OCI-M2 (cell line): ENCODE measurements around the gene ABHD1.

Experiments used
- DNase-seq: peaks from one replicate; lab custom pipeline; 2025; ENCODE audit not compliant: unreplicated experiment; lab: John Stamatoyannopoulos, UW

ABHD1 gene

DNA sequence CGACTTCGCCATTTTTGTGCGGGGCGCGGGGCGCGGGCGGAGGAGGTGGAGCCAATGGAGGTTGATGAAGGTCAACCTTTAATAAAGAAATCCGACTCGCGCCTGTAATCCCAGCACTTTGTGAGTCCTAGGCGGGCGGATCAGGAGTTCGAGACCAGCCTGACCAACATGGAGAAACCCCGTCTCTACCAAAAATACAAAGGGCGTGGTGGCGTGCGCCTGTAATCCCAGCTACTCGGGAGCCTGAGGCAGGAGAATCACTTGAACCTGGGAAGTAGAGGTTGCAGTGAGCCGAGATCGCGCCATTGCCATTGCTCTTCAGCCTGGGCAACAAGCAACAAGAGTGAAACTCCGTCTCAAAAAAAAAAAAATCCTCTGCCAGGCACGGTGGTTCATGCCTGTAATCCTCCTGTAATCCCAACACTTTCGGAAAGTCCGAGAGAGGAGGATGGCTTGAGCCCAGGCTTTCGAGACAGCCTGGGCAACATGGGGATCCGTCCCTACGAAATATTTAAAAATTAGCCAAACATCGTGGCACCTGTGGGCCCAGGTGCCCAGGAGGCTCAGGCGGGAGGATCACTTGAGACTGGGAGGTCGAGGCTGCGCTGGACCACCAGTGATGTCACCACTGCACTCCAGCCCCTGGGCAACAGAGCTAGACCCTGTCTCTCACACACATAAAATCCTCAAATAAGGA is 11.3 kb downstream of the ABHD1 start:
- no peak for DNase-seq

GRCh38 chr2:27135478-27135955 is 11.9 kb downstream of the ABHD1 start:
- no peak for DNase-seq

- DNase-seq, result no peak
Observed at GRCh38 chr2:27136751-27137150, 13.1 kb downstream of the ABHD1 start.

DNA sequence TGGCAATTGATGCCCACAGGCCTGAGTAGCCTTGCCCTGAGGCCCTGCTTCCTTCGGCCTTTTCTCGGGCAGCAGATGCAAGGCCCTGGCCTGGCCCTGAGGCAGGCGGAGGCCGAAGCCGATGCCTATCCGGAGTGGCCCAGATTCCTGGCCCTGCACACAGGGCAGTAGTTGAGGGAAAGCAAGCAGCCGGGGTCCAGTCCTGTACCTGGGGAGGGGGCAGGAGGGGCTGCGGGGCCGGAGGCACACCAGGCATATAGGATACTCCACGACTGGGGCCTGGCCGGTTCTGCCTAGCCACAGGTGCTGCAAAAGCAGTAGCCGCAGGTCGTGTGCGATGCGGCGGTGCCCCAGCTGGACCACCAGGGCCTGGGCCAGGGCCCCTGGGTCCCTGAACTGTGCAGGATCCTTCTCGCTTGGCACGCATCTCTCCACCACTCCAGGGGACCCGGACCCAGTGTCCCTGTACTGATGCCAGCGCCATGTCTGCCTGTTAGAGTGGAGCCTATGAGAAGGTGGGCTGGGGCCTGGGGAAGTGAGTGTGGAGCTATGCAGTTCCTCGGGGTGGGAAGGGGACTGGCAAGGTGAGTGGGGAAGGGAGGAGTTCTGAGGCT is 13.8 kb downstream of the ABHD1 start:
- no peak for DNase-seq

DNA sequence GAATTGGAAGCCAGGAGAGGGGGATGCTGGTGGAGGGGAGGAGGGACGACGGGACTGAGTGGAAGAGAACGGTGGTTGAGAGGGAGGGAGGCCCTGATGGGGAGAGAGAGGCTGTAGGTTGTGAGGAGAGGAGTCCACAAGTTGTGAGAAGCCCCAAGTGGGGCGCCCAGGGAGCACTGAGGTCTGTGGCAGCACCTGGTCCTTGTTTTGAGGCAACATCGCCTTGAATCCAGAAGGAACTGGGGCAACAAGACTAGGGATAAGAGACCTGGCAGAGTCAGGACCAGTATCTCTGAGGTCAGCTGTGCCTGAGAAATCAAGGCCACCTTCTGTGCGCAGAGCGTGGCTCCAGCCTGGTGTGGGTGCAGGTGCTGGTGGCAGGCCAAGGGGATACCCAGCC is 14.5 kb downstream of the ABHD1 start:
- no peak for DNase-seq

GRCh38 chr2:27139310-27139709 is 15.7 kb downstream of the ABHD1 start, which contains the start of gene PRR30:
TSS of gene PRR30 (minus strand) at chr2:27139410. CDS start at chr2:27138329, 1,081 bp downstream.
- DNase-seq, result no peak

DNA sequence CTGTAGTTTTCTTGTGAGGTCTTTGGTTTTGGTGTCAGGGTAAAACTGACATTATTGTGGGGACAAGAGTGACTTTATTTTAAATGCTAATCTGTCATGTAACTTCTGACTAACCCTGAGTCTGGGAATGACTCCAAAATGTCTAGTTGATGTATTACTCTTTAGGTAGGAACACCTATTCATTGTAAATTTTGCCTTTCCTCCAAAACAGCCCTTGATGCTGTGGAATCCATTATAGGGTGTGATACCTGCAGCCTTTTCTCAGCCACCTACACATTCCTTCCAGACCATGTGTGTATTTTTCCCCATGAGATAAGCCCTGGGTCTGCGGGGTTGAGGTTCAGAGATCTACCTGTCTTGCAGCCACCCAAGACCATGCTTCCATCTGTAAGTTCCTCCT is 19.7 kb downstream of the ABHD1 start:
- DNase-seq, result no peak

GRCh38 chr2:27145682-27146081 is 22.1 kb downstream of the ABHD1 start:
- DNase-seq, result no peak

DNA sequence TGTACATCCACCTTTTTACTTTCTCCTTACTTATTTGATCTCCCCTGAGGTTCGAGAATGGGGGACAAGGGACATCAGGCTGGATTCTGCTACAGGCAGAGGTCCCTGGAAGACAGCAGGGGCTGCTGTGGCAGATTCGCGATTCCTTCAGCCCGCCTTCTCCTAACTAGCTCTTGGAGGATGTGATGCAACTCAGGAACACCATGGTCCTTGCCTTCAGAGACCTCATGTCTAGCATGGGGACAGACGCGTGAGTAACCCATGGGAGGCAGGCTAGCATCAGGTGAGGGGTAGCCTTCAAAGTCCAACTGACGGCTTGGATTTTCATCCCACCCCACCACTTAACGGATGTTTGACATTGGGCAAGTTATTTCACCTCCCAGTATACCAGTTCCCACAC is 24.3 kb downstream of the ABHD1 start:
- no peak for DNase-seq

- DNase-seq, result no peak
Observed at GRCh38 chr2:27148801-27149439, 25.3 kb downstream of the ABHD1 start, which contains the start of gene TCF23. TSS of gene TCF23 (plus strand) at chr2:27149004. CDS start at chr2:27149134, 130 bp downstream.

- DNase-seq, result no peak
Observed at GRCh38 chr2:27149570-27150405, 26.2 kb downstream of the ABHD1 start.

DNA sequence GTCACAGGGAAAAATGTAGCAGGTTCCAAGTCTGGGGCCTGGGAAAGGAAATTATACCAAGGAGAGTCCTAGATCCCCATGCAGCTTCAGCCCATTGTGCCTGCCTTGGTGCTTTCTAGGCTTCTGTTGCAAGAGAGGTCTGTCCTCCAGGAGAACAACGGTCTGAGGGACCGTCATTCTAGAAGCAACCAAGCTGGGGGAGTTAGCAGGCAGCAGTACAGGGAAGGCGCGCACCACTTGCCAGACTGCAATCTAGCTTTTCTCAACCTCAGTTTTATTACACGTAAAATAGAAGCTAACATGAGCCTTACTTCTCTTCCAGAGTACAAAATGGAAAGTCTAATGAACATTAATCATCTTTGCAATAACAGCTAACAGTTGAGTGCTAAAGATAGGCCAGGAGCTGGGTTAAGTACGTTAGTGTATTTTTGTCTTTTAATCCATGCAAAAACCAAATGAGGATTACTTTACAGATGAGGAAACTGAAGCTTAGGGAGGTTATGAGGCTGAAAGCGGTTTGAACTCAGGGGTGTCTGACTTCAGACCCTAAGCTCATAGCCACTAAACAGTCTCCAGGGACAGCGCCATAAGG is 27.1 kb downstream of the ABHD1 start:
- no peak for DNase-seq

DNA sequence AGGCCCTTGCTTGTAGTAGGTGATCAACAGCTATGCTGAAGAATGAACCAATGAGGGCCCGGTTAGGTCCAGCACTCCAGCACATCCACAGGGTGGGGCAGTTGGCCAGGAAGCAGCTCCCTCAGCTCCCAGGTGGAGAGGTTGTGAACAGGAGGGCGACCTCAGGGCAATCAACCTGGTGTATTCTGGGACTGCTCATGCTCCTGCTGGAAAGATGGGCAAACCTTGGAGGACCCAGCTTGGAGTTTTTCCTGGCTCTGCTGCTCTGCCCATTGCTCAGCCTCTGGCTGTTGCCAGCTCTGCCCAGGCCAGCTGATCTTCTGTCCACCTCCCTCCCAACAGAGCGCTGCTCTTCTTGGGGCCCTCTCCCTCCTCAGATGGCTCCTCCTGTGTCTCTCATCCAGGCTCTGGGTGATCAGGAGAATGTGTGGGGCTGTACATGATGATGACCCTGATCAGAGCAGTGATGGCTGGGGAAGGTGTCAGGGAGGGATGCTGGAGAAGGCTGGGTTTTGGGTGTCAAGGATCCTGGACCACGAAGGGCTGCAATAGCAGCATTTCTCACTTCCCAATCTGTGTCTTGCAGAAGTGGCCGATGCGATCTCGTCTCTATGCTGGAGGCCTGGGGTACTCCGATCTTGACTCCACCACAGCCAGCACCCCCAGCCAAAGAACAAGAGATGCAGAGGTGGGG is 28.6 kb downstream of the ABHD1 start:
- no peak for DNase-seq

DNA sequence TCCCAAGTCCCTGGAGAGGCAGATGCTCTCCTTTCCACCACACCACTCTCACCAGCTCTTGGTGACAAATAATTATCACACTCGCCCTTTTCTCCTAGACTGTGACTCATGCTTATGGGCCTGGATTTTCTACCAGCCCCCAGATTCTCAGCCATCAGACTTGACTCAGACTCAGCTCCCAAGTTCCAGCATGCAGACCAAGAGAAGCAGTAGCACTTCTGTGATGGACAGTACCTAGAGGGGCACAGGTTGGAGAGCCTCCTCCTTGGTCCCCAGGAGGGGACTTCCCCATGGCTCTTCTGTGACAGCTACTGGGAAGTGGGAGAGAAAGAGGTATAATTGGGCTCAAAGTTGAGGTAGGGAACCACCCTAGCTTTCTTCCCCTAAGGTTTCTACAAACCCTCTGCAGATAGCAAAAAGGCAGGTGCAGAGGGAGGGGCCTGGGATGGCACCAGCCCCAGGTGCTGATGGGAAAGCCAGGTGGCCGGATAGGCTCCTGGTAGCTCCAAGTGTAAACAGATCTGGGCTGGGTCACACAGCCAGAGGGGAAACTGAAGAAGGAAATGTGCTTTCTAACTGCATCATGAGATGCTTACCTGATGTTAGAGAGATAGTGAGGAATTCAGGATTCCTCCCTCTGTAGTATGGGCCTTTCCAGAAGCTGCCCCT is 29.3 kb downstream of the ABHD1 start:
- no peak for DNase-seq

DNA sequence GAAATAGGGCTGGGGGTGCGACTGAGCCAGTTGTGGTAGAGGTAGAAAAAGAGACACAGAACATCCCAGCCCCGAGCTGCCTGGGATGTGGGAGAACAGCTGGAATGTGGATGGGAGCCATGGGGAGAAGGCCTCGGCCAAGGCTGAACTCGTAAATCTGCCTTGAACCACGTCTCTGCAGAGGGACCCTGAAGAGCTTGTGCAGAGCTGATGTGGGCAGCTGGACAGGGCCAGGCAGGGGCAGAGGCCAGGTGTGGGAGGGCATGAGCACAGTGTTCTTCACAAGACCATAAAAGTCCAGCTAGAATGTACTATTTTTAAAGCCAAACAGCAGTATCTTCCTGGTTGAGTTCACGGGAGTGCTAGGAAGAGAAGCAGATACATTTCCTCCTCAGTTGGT is 30.9 kb downstream of the ABHD1 start:
- no peak for DNase-seq

DNA sequence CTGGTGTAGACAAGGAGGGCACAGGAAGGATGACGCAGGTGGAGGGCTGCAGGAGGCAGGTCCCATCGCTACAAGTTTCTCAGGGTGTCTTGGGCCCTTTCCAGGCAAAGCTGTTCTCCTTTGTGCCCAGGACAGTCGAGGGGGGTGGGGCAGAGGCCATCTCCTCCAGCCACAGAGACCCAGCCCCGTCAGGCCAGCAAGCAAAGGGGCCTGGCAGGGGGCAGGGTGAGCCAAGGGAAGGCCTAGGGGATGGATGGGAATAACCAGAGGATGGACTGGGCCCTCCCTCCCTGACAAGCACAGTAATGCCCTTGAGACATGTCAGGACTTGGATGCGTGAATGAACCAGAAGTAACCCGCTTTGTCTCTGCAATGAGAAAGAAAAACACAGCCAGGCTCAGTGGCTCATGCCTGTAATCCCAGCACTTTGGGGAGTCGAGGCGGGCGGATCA is 31.5 kb downstream of the ABHD1 start:
- no peak for DNase-seq

GRCh38 chr2:27158468-27158867 is 34.9 kb downstream of the ABHD1 start:
- DNase-seq, result no peak

DNA sequence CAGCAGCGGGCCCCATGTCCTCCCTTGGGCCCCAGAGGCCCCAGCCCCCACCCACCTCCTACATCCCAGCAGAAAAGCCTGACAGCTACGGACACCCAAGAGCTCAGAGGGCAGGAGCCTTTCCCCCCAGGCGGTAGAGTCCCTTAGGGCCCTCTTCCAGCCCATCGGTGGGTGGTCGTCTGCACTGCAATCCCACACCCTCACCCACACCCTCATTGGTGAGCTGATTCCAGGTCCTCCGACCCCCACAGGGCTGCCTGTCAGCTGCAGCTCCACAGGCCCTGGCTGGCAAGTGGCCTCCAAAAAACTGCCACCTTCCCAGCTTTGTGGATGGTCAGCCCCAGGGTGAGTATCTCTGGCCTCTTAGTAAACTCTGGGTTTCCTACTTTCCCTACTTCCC is 35.7 kb downstream of the ABHD1 start:
- DNase-seq, result no peak

GRCh38 chr2:27160191-27160590 is 36.6 kb downstream of the ABHD1 start:
- no peak for DNase-seq
